HL-60 (cell line): ENCODE data around the gene NT5C1A.

ENCODE experiments used
- DNase-seq, 2 experiments: peaks; one replicate each; pipeline ENCODE4 v3.0.0-alpha.2; 2010 to 2020; ENCODE audit warnings: low read depth in 1 of 2, low spot score in 1 of 2
- H3K27ac ChIP-seq: fragments of 250-450 bp; sonication (Bioruptor Pico); replicated peaks from 2 replicates; pipeline ENCODE4 v1.5.1; 2020; ENCODE audit warnings: mild to moderate bottlenecking, moderate library complexity
- H3K27me3 ChIP-seq: fragments of 250-450 bp; sonication (Bioruptor Pico); 2 replicates; pipeline ENCODE4 v1.5.1; 2021; ENCODE audit warnings: mild to moderate bottlenecking, moderate library complexity; ENCODE audit not compliant: insufficient read depth, poor library complexity, severe bottlenecking
- H3K4me3 ChIP-seq: replicated peaks from 2 replicates; pipeline ENCODE4 v1.5.1; 2011; ENCODE audit warnings: mild to moderate bottlenecking, control low read depth, low read length; ENCODE audit not compliant: insufficient read depth
- CTCF ChIP-seq: IDR thresholded peaks from one replicate; pipeline ENCODE4 v1.5.1; 2011; ENCODE audit warnings: low read length, control low read depth, inconsistent platforms; ENCODE audit not compliant: insufficient read depth
- GABPA ChIP-seq: IDR thresholded peaks from 2 replicates; pipeline ENCODE4 v1.6.1; 2012; ENCODE audit warnings: low read depth
- POLR2AphosphoS5 ChIP-seq: IDR thresholded peaks from 2 replicates; pipeline ENCODE4 v1.6.1; 2012; ENCODE audit warnings: low read depth
- SPI1 ChIP-seq: IDR thresholded peaks from 2 replicates; pipeline ENCODE4 v1.6.1; 2012; ENCODE audit warnings: low read depth, mild to moderate bottlenecking, borderline replicate concordance
- TF ChIP-seq, protein P1 (sequence below): IDR thresholded peaks from 2 replicates; pipeline ENCODE4 v1.6.1; 2012; ENCODE audit warnings: low read depth; ENCODE audit not compliant: insufficient replicate concordance

Gene NT5C1A

DNA sequence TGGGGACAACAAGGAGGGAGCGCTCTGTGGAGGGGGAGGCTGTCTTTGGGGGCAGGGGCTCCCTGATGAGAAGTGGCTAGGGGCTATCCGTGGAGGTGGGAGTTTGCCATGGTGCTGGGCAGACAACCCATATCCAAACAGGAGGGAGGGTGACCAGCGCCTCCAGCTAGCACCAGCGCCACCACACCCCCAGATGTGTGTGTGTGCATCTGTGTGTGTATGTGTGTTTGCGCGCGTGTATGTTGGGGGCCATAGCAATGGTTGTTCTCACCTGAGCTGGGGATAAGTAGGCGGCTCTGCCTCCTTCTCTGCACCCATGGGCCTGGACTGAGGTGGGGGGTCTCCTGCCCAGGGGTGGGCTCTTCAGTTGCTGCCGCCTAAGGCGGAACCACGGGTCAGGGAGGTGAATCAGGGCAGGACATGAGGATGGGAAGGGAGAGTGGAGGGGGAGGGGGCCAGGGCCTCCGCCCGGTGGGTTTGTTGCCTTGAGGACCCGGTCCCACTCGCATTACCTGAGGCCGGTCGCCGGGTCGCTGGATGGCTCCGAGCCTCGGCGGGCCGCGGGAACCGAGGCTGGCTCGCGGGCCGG is 19.0 kb upstream of the NT5C1A start:
- no peak for DNase-seq
- Histone ChIP-seq H3K27me3 (peaks cover 52% of the 10 kb centered on the region), H3K4me3 (no peak overlapping the region)

GRCh38 chr1:39690225-39690624 is 18.3 kb upstream of the NT5C1A start:
- Histone ChIP-seq H3K4me3 (no peak overlapping the region), H3K27ac (no peak overlapping the region), H3K27me3 (peaks cover 53% of the 10 kb centered on the region)
- DNase-seq, result no peak
- TF ChIP-seq, protein P1, sequence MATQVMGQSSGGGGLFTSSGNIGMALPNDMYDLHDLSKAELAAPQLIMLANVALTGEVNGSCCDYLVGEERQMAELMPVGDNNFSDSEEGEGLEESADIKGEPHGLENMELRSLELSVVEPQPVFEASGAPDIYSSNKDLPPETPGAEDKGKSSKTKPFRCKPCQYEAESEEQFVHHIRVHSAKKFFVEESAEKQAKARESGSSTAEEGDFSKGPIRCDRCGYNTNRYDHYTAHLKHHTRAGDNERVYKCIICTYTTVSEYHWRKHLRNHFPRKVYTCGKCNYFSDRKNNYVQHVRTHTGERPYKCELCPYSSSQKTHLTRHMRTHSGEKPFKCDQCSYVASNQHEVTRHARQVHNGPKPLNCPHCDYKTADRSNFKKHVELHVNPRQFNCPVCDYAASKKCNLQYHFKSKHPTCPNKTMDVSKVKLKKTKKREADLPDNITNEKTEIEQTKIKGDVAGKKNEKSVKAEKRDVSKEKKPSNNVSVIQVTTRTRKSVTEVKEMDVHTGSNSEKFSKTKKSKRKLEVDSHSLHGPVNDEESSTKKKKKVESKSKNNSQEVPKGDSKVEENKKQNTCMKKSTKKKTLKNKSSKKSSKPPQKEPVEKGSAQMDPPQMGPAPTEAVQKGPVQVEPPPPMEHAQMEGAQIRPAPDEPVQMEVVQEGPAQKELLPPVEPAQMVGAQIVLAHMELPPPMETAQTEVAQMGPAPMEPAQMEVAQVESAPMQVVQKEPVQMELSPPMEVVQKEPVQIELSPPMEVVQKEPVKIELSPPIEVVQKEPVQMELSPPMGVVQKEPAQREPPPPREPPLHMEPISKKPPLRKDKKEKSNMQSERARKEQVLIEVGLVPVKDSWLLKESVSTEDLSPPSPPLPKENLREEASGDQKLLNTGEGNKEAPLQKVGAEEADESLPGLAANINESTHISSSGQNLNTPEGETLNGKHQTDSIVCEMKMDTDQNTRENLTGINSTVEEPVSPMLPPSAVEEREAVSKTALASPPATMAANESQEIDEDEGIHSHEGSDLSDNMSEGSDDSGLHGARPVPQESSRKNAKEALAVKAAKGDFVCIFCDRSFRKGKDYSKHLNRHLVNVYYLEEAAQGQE, result no peak
- TF ChIP-seq SPI1 (no peak), CTCF (no peak)

More for the DNA sequence above, 19.0 kb upstream of the NT5C1A start:
- TF ChIP-seq CTCF, result no peak
- TF ChIP-seq, protein P1, result no peak
- TF ChIP-seq POLR2AphosphoS5, result no peak
- no peak for TF ChIP-seq SPI1
- no peak for TF ChIP-seq GABPA
- H3K27ac ChIP-seq, result no peak overlapping the region

- peaks cover 56% of the 10 kb centered on the region for H3K27me3 ChIP-seq
- TF ChIP-seq POLR2AphosphoS5 (no peak), GABPA (no peak), SPI1 (no peak), CTCF (no peak)
- TF ChIP-seq, protein P1, result no peak
- no peak for DNase-seq
- no peak overlapping the region for H3K4me3 ChIP-seq
- H3K27ac ChIP-seq, result no peak overlapping the region
These were observed 17.7 kb upstream of the NT5C1A start for GRCh38 chr1:39689635-39690034.
